GM19452 (cell line): ENCODE results near the gene FGF10.

ENCODE experiments used
- ATAC-seq: cut with Tn5 transposase; IDR thresholded peaks from one replicate; pipeline ENCODE4 v1.9.1; 2021; ENCODE audit not compliant: unreplicated experiment

FGF10 gene

DNA sequence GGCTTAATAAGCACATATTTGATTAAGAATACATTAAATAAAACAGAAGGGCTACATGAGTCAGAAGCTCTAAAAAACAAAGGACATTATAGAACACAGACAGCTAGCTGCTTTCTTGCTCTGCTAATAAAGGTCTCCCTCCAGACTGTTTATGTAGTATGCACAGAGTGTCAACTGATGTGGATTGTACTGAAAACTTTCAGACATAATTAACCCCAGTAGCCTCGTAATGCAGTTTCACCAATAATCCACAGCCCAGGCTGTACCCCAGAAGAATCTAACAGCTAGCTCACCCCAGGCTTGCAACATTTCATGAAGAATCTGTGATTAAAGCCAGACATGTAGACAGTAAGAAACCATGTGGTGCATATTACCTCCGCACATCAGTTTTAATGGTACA, 30.8 kb downstream of the FGF10 start:
- ATAC-seq = no peak

GRCh38 chr5:44356231-44356630, 33.0 kb downstream of the FGF10 start:
- ATAC-seq = no peak

DNA sequence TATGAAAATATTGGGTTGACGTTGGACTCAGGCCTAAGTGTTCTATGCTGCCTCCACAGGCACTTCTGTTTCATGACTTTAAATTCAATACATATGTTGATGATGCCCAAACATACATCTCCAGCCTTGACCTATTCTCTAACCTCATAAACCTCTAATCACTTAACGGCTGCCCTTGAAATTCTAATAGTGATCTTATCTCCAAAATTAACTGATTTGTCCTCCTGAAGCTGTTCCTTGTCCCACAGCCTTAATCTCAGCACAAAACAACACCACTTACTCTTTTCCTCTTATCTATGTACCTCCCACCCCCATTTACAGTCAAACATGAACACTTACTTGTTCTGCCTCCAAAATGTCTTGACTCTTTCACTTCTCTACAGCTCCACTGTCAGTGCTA, 43.3 kb downstream of the FGF10 start:
- ATAC-seq = no peak

- ATAC-seq = no peak
These were observed 52.5 kb downstream of the FGF10 start for GRCh38 chr5:44336708-44337107.

- ATAC-seq = no peak
These were observed 54.6 kb downstream of the FGF10 start for GRCh38 chr5:44334622-44335021.

DNA sequence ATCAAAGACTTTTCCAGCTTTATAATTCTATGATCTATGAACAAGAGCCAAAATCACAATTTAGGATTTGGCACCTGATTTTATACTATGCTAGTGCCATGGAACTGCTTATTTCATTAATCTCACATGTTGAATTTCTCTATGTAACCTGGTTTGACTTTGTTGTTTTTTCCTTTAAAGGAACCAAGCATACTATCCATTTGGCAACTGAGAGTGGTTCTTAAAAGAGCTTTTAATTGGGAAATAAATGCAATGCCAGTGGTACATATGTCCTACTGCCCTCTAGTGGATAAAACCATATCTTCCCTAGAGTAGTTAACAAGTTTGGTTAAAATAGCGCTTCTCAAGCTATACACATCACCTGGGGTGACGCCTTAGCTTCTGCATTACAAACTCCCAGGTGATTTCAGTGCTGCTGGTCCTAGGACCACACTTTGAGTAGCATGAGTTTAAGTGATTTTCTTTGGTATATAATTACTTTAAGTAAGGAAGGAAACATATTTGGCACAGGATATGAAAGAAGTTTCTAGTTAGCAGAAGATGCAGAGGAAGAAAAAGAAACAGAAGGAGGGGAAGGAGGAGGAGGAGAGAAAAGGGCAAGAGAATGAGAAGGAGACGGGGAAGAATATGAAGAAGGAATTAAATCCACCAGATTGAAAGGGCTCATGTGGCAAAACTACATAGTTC, 56.8 kb downstream of the FGF10 start:
- ATAC-seq = no peak

GRCh38 chr5:44331471-44332050, 57.7 kb downstream of the FGF10 start:
- no peak for ATAC-seq

DNA sequence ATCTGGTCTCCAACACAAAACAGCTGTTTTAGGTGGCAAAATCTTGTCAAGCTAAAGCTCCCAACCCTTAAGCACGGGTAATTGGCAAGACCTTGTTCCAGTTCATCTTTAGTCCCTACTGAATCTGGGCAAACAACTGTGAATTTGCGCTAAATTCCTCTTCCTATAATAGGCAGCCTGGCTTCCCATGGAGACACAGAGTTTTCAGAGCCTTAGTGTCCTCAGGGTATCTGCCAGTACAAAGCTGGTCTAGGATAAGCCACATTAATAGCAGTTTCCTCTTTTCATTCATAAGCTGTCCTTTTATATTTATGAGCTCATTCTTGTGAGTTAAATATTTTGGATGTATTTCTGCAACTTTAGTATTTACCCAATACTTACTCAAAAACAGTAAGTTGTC, 59.5 kb downstream of the FGF10 start:
- no peak for ATAC-seq

- no peak for ATAC-seq
These were observed 68.0 kb downstream of the FGF10 start for GRCh38 chr5:44321144-44321725.

DNA sequence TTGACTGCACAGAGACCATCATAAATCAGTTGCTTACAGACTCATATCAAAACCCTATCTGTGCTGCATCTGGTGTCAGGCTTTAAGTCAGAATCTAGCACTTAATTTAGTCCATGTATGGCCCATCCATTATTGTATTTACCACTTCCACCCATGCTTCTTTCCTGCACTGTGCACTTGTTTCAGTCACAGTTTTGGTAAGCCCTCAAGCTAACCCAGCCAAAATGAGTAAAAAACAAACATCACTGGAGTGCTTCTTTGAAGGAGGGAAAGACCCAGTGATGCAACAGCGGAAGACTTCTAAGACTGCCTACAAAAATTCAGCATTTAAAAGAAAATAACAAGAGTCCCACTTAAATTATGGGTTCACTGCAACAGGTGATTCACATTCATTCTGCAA, 69.0 kb downstream of the FGF10 start:
- no peak for ATAC-seq

GRCh38 chr5:44318883-44319282, 70.3 kb downstream of the FGF10 start:
- ATAC-seq = no peak

DNA sequence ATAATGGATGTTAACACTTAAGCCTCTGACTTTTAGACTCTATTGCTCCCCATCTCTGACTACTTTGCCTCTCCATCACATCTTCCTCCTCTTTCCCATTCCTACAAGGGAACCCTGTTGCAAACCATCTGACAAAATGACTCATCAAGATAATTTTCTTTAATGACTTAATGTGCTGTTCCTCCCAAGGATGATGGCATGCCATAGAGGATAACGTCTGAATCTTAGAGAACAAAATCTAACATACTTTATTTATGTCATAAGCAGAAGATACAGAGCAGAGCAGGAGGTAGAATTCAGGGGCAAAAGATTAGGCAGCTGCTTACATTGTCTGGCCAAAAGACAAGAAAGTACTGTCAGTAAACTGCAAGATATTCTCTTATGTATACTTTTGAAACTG, 76.8 kb downstream of the FGF10 start:
- no peak for ATAC-seq

- ATAC-seq = no peak
These were observed 88.7 kb downstream of the FGF10 start for GRCh38 chr5:44300551-44300950.

- no peak for ATAC-seq
These were observed 89.8 kb downstream of the FGF10 start for GRCh38 chr5:44299394-44299793.

- no peak for ATAC-seq
These were observed 94.7 kb downstream of the FGF10 start for GRCh38 chr5:44294516-44294915.

- no peak for ATAC-seq
These were observed 96.5 kb downstream of the FGF10 start for GRCh38 chr5:44292736-44293135.

- ATAC-seq = no peak
These were observed 110.8 kb downstream of the FGF10 start for GRCh38 chr5:44278469-44278868.

GRCh38 chr5:44275908-44276307, 113.3 kb downstream of the FGF10 start:
- no peak for ATAC-seq

DNA sequence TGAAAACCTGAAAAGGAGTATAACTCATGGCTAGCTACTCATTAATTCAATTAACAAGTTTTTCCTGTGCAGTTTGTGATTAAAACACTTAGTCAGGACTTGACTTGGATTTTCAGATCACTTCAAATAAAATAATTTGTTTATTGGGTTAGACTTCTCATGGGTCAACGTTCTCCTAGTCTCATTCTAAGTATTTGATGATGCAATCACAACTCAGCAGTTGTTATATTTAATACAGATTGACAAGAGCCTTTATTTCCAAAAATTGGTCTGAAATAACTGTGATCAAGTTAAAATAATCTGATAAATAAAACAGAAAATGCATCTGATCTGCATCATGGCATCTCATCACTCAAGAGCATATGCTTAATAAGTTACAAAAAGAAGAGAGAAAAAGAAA, 113.9 kb downstream of the FGF10 start:
- ATAC-seq = no peak

- no peak for ATAC-seq
These were observed 121.3 kb downstream of the FGF10 start for GRCh38 chr5:44267909-44268308.

GRCh38 chr5:44266882-44267576, 122.2 kb downstream of the FGF10 start:
- no peak for ATAC-seq

- ATAC-seq = no peak
These were observed 123.5 kb downstream of the FGF10 start for GRCh38 chr5:44265713-44266112.
